ENCODE measurements around the gene GRK1.

GRK1 gene

DNA sequence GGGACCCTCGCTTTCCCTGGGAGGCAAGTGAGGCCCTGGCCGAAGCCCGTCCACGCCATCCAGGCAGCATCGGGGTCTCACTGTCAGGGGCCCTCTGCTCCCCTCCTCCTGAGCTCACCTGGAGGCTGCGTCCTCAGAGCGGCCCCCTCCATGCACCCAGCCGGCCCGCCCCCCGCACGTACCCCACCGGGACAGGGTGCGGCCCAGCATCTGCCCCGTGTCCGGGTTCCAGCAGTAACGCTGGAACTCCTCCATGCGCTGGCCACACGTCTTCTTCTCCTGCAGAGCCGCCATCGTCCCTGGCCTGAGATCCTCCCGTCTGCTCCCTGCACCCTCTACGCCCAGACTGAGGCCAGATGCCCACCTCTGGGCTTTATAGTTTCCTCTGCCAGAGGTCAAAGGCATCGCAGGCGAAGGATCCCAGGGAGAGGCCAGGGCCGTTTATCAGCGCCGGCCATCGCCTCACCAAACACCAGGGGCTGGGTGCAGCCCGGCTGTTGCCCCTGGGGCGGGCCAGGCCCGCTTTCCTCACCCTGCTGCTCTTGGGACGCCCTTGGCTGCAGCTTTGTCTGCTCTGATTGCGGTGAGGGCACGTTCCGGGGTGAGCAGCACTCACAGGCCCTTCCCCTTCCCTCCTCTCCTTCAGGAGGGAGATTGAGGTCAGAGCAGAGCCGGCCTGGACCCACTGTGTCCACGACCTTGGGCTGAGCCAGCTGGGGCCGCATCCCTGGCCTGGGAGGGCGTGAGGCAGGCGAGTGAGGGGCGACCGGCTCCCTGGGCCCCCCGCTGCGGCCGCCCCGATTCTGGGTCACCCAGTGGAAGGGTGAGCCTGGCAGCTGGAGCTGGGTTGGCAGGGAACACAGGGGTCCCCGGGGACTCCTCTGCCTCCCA lies 8.9 kb upstream of the GRK1 start, which contains the start of gene ATP4B (continued):
- TF ChIP-seq, protein P1, sequence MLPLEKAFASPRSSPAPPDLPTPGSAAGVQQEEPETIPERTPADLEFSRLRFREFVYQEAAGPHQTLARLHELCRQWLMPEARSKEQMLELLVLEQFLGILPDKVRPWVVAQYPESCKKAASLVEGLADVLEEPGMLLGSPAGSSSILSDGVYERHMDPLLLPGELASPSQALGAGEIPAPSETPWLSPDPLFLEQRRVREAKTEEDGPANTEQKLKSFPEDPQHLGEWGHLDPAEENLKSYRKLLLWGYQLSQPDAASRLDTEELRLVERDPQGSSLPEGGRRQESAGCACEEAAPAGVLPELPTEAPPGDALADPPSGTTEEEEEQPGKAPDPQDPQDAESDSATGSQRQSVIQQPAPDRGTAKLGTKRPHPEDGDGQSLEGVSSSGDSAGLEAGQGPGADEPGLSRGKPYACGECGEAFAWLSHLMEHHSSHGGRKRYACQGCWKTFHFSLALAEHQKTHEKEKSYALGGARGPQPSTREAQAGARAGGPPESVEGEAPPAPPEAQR (tag by site-specific recombination; IDR thresholded peaks at IDR 0.05), result no peak

DNA sequence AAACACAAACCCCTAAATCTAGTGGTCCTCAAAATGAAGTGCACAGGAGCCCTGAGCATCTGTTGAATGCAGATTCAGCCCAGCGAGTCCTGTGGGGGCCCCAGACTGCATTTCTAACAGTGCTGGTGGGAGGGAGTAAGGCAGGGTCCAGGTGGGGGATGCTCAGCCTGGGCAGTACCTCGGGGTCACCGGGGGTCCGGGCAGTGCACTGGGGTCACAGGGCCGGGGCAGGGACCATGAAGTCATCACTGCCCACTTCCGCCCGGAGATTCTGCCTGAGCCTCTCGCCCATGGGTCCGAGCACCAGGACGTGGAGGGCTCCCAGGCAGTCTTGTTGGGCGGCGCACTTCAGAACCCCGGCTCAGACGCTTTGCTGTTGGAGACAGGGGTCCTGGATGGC lies 8.2 kb upstream of the GRK1 start:
- Histone ChIP-seq H3K9me3 (ENCODE audit: control insufficient read depth, insufficient read depth, low read depth, low read length) (no peaks in the 10 kb centered on the region), H3K4me1 (ENCODE audit: control insufficient read depth, insufficient read depth, low read length) (no peaks in the 10 kb centered on the region), H3K36me3 (ENCODE audit: control insufficient read depth in 2 of 2, insufficient read depth in 1 of 2, low read length in 2 of 2) (no peaks in the 10 kb centered on the region), H3K27ac (ENCODE audit: extremely low read depth, low read depth, low read length) (no peak overlapping the region), H3K4me3 (ENCODE audit: low read depth, low read length) (no peak overlapping the region)
- ChIA-PET CTCF (no interaction called here), POLR2A (no interaction called here)
- TF ChIP-seq ZNF221 (tag by site-specific recombination; IDR thresholded peaks at IDR 0.05; ENCODE audit: borderline replicate concordance) (no peak), ZFP41 (tag by site-specific recombination; IDR thresholded peaks at IDR 0.05; ENCODE audit: borderline replicate concordance) (no peak), ZNF112 (tag by site-specific recombination; IDR thresholded peaks at IDR 0.05) (no peak), SP7 (tag by site-specific recombination; IDR thresholded peaks at IDR 0.05) (no peak), ZNF529 (tag by site-specific recombination; IDR thresholded peaks at IDR 0.05; ENCODE audit: insufficient replicate concordance) (no peak), ZNF302 (tag by site-specific recombination; IDR thresholded peaks at IDR 0.05; ENCODE audit: low read depth) (no peak), ZNF184 (tag by site-specific recombination; IDR thresholded peaks at IDR 0.05) (no peak)

DNA sequence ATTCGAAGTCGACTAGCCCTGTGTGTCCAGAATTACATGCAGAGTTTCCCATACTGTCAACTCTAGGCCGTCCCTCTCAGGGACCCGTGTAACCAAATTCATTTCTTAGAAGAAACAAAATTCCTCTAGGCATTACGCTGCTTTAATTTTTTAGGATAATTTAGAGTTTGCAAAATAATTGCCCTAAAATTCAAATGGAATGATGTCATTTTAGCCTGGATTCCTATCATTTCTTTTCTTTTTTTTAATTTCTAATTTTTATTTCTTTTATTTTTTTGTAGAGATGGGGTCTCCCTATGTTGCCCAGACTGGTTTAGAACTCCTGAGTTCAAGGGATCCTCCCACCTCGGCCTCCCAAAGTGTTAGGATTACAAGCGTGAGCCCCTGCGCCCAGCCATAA lies 7.7 kb upstream of the GRK1 start:
- Histone ChIP-seq H3K4me3 (ENCODE audit: low read depth, low read length) (no peak overlapping the region), H3K9me3 (ENCODE audit: control insufficient read depth, insufficient read depth, low read depth, low read length) (no peaks in the 10 kb centered on the region), H3K4me1 (ENCODE audit: control insufficient read depth, insufficient read depth, low read length) (no peaks in the 10 kb centered on the region), H3K36me3 (ENCODE audit: control insufficient read depth in 2 of 2, insufficient read depth in 1 of 2, low read length in 2 of 2) (no peaks in the 10 kb centered on the region), H3K27ac (ENCODE audit: extremely low read depth, low read depth, low read length) (no peak overlapping the region)
- TF ChIP-seq, protein P2, sequence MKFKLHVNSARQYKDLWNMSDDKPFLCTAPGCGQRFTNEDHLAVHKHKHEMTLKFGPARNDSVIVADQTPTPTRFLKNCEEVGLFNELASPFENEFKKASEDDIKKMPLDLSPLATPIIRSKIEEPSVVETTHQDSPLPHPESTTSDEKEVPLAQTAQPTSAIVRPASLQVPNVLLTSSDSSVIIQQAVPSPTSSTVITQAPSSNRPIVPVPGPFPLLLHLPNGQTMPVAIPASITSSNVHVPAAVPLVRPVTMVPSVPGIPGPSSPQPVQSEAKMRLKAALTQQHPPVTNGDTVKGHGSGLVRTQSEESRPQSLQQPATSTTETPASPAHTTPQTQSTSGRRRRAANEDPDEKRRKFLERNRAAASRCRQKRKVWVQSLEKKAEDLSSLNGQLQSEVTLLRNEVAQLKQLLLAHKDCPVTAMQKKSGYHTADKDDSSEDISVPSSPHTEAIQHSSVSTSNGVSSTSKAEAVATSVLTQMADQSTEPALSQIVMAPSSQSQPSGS (tag by site-specific recombination; IDR thresholded peaks at IDR 0.05; ENCODE audit: low read depth), result peak; percentile 56
- TF ChIP-seq ZNF76 (tag by site-specific recombination; IDR thresholded peaks at IDR 0.05; ENCODE audit: borderline replicate concordance, low read depth), result no peak
- CTCF ChIA-PET, result no interaction called here
- POLR2A ChIA-PET, result no interaction called here

DNA sequence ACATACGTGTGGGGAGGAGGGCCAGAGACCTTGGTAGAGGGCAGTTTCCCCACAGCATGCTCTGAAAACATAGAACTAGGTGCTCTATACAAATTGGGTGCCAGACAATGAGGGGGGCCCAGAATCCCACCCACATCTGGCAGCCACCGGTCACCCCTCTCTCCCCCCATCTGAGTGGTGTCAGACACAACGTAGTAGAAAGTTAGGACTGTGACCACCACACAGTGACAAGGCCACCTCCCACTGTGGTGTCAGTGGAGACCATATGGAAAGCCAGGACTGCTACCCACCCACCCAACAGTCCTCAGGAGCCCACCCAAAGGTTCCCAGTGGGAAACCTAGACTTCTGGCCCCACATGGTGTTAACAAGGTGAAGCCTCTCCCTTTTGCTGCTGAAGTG lies 7.0 kb upstream of the GRK1 start:
- TF ChIP-seq ZNF792 (tag by site-specific recombination; IDR thresholded peaks at IDR 0.05), result no peak
- no peak for TF ChIP-seq ZNF701 (tag by site-specific recombination; IDR thresholded peaks at IDR 0.05)
- TF ChIP-seq ZBTB20 (tag by site-specific recombination; IDR thresholded peaks at IDR 0.05), result no peak
- no peak for TF ChIP-seq SP7 (tag by site-specific recombination; IDR thresholded peaks at IDR 0.05)
- TF ChIP-seq ZNF366 (tag by site-specific recombination; conservative IDR thresholded peaks at IDR 0.05), result no peak
- no peak for TF ChIP-seq ZIC2 (tag by site-specific recombination; IDR thresholded peaks at IDR 0.05)
- TF ChIP-seq ZSCAN30 (tag by site-specific recombination; IDR thresholded peaks at IDR 0.05), result no peak
- TF ChIP-seq, protein P3, sequence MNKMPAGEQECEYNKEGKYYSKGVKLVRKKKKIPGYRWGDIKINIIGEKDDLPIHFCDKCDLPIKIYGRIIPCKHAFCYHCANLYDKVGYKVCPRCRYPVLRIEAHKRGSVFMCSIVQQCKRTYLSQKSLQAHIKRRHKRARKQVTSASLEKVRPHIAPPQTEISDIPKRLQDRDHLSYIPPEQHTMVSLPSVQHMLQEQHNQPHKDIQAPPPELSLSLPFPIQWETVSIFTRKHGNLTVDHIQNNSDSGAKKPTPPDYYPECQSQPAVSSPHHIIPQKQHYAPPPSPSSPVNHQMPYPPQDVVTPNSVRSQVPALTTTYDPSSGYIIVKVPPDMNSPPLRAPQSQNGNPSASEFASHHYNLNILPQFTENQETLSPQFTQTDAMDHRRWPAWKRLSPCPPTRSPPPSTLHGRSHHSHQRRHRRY (tag by site-specific recombination; IDR thresholded peaks at IDR 0.05), result no peak
- TF ChIP-seq, protein P4, sequence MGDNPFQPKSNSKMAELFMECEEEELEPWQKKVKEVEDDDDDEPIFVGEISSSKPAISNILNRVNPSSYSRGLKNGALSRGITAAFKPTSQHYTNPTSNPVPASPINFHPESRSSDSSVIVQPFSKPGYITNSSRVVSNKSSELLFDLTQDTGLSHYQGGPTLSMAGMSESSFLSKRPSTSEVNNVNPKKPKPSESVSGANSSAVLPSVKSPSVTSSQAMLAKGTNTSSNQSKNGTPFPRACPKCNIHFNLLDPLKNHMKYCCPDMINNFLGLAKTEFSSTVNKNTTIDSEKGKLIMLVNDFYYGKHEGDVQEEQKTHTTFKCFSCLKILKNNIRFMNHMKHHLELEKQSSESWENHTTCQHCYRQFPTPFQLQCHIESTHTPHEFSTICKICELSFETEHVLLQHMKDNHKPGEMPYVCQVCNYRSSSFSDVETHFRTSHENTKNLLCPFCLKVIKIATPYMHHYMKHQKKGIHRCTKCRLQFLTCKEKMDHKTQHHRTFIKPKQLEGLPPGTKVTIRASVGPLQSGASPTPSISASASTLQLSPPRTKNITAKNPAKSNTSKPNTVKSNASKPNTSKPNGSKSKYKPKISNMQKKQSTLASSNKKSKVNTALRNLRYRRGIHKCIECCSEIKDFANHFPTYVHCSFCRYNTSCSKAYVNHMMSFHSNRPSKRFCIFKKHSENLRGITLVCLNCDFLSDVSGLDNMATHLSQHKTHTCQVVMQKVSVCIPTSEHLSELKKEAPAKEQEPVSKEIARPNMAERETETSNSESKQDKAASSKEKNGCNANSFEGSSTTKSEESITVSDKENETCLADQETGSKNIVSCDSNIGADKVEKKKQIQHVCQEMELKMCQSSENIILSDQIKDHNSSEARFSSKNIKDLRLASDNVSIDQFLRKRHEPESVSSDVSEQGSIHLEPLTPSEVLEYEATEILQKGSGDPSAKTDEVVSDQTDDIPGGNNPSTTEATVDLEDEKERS (tag by site-specific recombination; IDR thresholded peaks at IDR 0.05), result no peak
- TF ChIP-seq, protein P5, sequence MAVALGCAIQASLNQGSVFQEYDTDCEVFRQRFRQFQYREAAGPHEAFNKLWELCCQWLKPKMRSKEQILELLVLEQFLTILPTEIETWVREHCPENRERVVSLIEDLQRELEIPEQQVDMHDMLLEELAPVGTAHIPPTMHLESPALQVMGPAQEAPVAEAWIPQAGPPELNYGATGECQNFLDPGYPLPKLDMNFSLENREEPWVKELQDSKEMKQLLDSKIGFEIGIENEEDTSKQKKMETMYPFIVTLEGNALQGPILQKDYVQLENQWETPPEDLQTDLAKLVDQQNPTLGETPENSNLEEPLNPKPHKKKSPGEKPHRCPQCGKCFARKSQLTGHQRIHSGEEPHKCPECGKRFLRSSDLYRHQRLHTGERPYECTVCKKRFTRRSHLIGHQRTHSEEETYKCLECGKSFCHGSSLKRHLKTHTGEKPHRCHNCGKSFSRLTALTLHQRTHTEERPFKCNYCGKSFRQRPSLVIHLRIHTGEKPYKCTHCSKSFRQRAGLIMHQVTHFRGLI (tag by site-specific recombination; IDR thresholded peaks at IDR 0.05), result no peak
- Histone ChIP-seq H3K27ac (ENCODE audit: extremely low read depth, low read depth, low read length) (no peak overlapping the region), H3K4me1 (ENCODE audit: control insufficient read depth, insufficient read depth, low read length) (no peaks in the 10 kb centered on the region), H3K9me3 (ENCODE audit: control insufficient read depth, insufficient read depth, low read depth, low read length) (no peaks in the 10 kb centered on the region), H3K4me3 (ENCODE audit: low read depth, low read length) (no peak overlapping the region), H3K36me3 (ENCODE audit: control insufficient read depth in 2 of 2, insufficient read depth in 1 of 2, low read length in 2 of 2) (no peaks in the 10 kb centered on the region)
- CTCF ChIA-PET, result no interaction called here
- POLR2A ChIA-PET, result no interaction called here

All from HEK293 (cell line).